NCI-H748 (cell line): ENCODE data around the gene SPINT3.
"Not testable (repeated sequence)": the region's sequence is repeated elsewhere in the genome, so short reads cannot be mapped to it uniquely, and the experiment has no call there.

Experiments used
- DNase-seq: peaks from one replicate; lab custom pipeline; 2025; ENCODE audit not compliant: unreplicated experiment; lab: John Stamatoyannopoulos, UW

The SPINT3 gene

GRCh38 chr20:45503403-45503802 is 12.0 kb downstream of the SPINT3 start:
- DNase-seq: no peak

- no peak for DNase-seq
These were observed 12.9 kb downstream of the SPINT3 start for GRCh38 chr20:45502561-45502960.

GRCh38 chr20:45501600-45501999 is 13.8 kb downstream of the SPINT3 start:
- DNase-seq: no peak

GRCh38 chr20:45500022-45500421 is 15.4 kb downstream of the SPINT3 start:
- DNase-seq: no peak

GRCh38 chr20:45497971-45498494 is 17.4 kb downstream of the SPINT3 start:
- no peak for DNase-seq

- no peak for DNase-seq
These were observed 19.3 kb downstream of the SPINT3 start for GRCh38 chr20:45496166-45496565.

- DNase-seq: no peak
These were observed 19.9 kb downstream of the SPINT3 start for GRCh38 chr20:45495501-45495941.

GRCh38 chr20:45489083-45489531 is 26.3 kb downstream of the SPINT3 start:
- no peak for DNase-seq

- DNase-seq: no peak
These were observed 28.2 kb downstream of the SPINT3 start for GRCh38 chr20:45487231-45487635.

GRCh38 chr20:45485388-45485787 is 30.0 kb downstream of the SPINT3 start:
- DNase-seq: no peak

- DNase-seq: no peak
These were observed 30.7 kb downstream of the SPINT3 start for GRCh38 chr20:45484676-45485075.

GRCh38 chr20:45479822-45480221 is 35.6 kb downstream of the SPINT3 start:
- no peak for DNase-seq

- not testable (repeated sequence) for DNase-seq
These were observed 37.8 kb downstream of the SPINT3 start for GRCh38 chr20:45477530-45478148.

GRCh38 chr20:45472286-45472685 is 43.1 kb downstream of the SPINT3 start:
- not testable (repeated sequence) for DNase-seq

- DNase-seq: no peak
These were observed 44.5 kb downstream of the SPINT3 start for GRCh38 chr20:45470937-45471336.

- DNase-seq: peak; percentile 55
These were observed 45.0 kb downstream of the SPINT3 start for GRCh38 chr20:45470262-45470931.

- DNase-seq: peak; percentile 53
These were observed 45.8 kb downstream of the SPINT3 start, which contains the start of gene WFDC2 for GRCh38 chr20:45469336-45470261. WFDC2 (plus strand) TSS chr20:45469753; CDS start chr20:45469782, 29 bp downstream.

- peak; percentile 27 for DNase-seq
These were observed 47.6 kb downstream of the SPINT3 start for GRCh38 chr20:45467861-45468260.

GRCh38 chr20:45467172-45467571 is 48.2 kb downstream of the SPINT3 start:
- no peak for DNase-seq

GRCh38 chr20:45465491-45466266 is 49.7 kb downstream of the SPINT3 start:
- no peak for DNase-seq
